ENCODE measurements around the gene KLHL3.

KLHL3 gene

DNA sequence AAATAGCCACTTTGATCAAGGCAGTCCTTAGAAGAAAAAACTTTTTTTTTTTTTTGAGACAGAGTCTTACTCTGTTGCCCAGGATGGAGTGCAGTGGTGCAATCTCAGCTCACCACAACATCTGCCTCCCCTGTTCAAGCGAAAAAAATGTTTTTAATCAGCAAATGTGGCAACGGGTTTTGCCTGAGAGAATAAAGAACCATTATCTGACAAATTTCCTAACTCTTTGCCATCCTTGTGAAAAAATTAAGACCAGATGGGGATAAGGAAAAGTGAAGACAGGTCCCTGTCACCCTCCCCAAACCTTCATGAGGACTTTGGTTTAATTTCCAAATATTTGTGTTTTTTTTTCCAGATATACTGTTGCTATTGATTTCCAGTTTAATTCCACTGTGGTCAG is 129.5 kb downstream of the KLHL3 start:
- no peak for DNase-seq

- DNase-seq = no peak
These were observed 130.5 kb downstream of the KLHL3 start for GRCh38 chr5:137605411-137605810.

DNA sequence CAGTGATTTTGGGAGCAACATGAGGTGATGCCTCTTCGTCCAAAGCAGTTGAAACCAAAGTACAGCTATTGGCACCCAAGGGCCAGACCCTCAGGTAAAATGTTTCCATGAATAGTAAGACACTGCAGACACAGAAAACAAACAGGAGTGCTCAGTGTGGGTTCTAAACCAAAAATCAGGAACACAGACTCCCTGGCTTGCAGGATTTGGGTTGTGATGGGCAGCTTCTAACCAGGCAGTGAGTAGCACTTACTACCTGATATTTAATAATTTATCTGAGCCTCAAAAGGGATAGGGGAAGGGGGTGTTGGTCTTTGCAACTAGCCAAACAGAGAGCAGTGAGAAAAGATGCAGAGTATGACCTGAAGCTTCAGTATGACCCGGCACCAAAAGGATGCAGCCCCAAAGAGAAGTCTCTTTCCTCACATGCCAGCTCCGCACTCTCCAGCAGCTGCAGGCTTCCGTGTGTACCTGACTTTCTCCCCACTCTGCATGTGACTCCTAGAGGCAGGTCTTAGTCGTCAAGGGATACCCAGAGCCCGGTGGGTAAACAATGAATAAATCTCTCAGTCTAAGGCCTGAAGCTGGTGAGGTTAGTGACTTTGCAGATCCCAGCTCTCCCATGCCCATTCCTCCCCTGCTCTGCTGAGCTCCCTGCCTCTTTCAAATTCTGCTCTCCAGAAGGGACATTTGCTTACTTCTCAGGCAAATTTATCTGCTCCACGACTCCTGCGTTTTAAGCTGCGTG is 131.4 kb downstream of the KLHL3 start:
- DNase-seq = no peak

- DNase-seq = no peak
These were observed 132.0 kb downstream of the KLHL3 start for GRCh38 chr5:137603891-137604290.

DNA sequence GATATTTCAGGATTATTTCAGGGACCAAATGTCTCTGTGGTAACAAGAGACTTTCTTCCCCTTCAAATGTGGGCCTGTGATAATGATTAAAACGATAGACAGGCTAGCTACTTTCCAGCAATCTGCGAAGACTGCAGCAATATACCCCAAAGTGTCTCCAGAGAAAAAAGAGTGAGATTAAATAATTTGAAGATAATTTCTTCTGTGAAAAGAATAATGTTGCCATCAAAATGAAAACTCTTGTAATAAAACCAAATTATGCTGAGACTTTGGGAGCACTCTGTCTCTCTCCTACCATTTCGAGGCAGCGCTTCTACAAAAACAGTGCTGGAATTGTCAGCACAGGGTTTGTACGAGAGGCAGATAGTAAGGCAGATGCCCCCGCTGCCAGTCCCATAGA is 132.5 kb downstream of the KLHL3 start:
- DNase-seq = no peak

- no peak for DNase-seq
These were observed 133.1 kb downstream of the KLHL3 start for GRCh38 chr5:137602721-137603273.

DNA sequence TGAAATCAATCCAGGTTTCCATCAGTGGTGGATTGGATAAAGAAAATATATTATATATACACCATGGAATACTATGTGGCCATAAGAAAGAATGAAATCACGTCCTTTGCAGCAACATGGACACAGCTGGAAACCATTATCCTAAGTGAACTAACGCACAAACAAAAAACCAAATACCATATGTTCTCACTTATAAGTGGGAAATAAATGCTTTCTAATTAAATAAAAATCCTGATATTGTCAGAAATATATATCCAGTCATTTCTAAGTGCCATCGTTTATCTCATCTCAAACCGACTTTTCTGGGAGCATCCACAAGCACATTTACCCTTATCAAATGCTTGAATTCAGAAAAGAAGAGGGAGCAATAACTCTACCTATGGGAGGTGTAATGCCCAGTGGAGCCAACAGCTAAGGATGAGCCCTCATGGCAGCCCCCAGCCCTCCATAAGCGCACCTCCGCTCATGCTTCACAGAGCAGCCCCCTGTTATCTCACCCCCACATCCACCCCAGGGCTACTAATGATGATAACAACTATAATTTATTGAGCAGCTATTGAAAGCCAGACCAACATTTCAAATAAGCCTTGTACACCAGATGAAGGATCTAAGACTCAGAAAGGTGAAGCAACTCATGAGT is 135.0 kb downstream of the KLHL3 start:
- DNase-seq = no peak

DNA sequence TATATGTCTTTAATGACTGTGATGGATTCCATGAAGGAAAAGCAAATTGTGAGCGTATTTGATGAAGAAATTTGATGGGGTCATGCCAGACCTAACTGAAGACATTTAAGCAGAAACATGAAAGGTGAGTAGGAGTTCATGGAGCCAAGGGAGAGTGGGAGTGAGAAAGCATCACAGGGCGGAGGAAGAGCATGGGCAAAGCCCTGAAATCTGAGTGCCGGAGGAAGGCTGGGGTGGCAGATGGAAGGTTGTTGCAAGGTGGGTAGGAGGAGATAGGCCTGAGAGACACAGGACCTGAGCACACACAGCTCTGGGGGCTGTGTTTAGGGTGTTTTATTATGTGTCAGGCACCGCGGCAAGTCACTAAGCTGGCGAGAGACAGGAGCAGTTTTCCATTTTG is 136.4 kb downstream of the KLHL3 start:
- no peak for DNase-seq

- DNase-seq = no peak
These were observed 137.5 kb downstream of the KLHL3 start for GRCh38 chr5:137598399-137598798.

DNA sequence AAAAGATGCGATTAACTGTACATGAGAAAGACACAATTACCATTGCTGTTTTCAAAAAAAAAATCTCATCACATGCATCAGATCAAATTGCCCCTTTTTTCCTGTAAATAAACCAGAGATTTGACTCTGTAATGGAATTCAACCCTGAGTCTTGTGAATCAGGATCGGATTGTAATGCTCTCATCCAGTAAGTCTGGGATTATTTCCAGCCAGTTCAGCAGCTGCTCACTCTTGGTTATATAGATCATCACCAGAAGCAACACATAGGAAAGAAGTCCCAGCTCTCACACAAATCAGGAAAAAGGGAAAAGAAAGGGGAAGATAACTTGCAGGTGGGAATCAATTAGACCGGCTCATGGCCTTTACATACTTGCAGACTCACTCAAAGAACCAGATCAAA is 138.9 kb downstream of the KLHL3 start:
- no peak for DNase-seq

DNA sequence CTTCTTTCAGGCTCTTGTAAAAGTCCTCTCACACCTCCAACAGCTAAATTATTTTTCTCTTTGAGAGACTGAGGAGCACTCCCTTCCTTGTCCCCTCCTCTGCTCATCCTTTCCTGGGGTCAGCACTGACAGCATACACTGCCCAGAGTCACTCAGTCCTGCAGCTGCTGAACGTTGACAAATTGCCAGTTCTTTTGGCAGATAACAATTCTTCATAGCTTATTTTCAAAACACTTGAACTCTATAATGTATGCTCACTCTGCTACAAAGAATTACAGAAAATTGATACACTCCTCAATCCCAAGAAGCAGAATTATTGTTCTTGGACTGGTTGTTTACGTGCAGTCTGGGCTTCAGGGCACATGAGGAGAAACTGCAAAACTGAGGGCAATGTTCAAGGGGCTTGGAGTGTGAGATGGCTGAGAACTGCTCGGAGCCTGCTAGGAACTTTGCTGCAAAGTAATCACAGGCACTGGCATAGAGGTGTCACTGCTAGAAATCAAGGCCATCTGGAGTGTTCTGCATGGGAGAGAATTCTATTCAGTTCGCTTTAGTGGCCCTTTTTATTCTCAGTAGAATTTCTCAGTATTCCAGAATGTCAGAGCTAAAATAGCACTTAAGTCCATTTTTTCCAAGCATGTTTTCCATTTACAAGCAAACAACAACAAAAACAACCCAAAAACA is 140.4 kb downstream of the KLHL3 start:
- no peak for DNase-seq

- no peak for DNase-seq
These were observed 141.2 kb downstream of the KLHL3 start for GRCh38 chr5:137594717-137595116.

DNA sequence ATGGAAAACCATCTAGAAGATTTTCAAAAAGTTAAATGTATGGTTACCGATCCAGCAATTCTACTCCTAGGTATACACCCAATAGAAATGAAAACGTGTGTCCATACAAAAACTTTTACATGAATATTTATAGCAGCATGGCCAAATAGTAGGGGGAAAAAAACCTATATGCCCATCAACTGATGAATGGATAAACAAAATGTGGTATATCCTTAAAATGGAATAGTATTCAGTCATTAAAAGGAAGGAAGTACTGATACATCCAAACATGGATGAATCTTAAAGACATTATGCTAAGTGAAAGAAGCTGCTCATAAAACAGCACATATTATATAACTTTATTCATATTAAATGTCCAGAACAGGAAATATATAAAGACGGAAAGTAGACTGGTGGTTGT is 143.6 kb downstream of the KLHL3 start:
- DNase-seq = no peak

DNA sequence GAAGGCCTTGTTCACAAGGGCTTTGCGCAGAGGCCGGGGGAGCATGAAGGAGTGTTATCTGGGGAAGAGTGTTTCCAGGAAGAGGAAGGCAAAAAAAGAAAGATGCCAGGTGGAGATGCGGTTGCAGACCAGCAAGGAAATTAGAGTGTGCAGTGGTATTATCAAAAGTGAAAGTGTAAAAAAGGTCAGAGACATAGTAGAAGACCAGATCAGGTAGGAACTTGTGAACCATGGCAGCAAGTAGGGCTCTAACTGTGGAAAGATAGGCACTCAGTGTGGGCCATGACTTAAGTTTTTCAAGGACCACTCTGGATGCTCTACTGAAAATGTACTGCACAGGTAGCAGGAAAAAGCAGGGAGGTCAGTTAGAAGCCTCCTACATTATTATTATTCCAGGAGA is 146.7 kb downstream of the KLHL3 start:
- DNase-seq = no peak

DNA sequence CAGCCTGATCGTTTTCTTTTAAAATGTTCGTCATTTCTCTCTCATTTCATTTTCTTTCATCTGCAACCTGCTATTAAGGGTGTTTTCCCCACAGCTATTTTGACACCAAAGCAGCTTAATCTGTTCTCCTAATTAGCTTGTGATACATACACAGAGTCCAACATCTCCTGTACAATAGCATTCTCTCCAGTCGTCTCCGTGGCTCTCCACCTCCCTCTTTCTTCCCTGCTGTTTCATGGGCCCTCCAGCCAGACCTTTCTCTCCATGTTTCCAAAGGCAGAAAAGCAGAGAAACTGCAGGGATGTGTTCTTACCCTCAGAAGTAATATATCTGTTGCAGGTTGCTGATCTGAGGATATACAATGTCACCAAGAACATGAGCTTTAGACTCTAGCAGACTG is 148.0 kb downstream of the KLHL3 start:
- no peak for DNase-seq

- no peak for DNase-seq
These were observed 151.6 kb downstream of the KLHL3 start for GRCh38 chr5:137584262-137584661.

- DNase-seq = no peak
These were observed 152.8 kb downstream of the KLHL3 start for GRCh38 chr5:137583129-137583528.

DNA sequence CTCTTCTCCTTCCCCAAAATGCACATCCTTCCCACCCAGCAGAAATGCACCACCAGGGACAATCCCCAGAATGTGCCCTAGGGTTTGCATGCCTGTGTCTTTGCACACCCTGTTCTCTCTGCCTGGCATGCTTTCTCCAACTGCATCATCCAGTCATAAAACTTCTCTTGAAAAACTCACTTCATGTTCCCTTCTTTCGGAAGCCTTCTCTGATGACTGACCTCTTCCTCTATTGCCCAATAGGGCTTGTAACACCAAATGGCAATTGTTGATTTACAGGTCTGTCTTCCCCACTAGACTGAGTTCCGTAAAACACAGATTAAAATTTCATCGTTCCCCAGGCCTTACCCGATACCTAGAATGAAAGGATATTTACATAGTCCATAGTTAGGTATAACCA is 153.7 kb downstream of the KLHL3 start:
- no peak for DNase-seq

- DNase-seq = no peak
These were observed 154.1 kb downstream of the KLHL3 start for GRCh38 chr5:137581776-137582175.

GRCh38 chr5:137580030-137580429 is 155.9 kb downstream of the KLHL3 start:
- no peak for DNase-seq

GRCh38 chr5:137575847-137576246 is 160.0 kb downstream of the KLHL3 start:
- no peak for DNase-seq

GRCh38 chr5:137575211-137575610 is 160.7 kb downstream of the KLHL3 start:
- no peak for DNase-seq

DNA sequence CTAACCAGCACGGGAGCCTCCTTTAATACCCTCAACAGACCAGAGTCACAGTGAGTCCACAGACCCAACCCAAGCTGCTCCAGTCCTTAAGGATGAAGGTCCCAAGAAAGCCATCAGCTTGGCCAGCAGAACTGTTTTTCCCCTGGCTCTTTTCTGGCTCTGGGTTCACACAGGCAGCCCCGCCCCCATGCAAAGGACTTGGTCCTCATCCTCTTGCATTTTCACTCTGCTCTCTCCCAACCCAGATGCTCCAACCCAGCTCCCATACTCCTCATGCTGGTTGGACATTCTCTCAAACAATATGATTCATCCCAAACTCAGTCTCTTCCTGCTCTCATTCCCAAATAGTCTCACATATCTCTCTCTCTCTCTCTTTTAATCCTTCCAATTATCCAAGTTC is 162.5 kb downstream of the KLHL3 start:
- no peak for DNase-seq
